ENCODE results near the gene FOXA2.
"Not testable (repeated sequence)": the region's sequence is repeated elsewhere in the genome, so short reads cannot be mapped to it uniquely, and the experiment has no call there.

The FOXA2 gene

DNA sequence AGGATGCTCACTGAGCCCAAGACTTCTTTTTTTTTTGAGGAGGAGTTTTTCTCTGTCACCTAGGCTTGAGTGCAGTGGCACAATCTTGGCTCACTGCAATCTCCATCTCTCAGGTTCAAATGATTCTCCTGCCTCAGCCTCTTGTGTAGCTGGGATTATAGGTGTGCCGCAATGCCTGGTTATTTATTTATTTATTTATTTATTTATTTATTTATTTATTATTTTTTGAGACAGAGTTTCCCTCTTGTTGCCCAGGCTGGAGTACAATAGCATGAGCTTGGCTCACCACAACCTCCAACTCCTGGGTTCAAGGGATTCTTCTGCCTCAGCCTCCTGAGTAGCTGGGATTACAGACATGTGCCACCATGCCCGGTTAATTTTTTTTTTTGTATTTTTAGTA lies 14.9 kb upstream of the FOXA2 start:
- H3K27me3 Mint-ChIP-seq; H3K36me3 Mint-ChIP-seq (ENCODE audit: low read depth); H3K4me1 Mint-ChIP-seq (ENCODE audit: low read depth); H3K9me3 Mint-ChIP-seq; H3K27ac Mint-ChIP-seq; DNase-seq; H3K4me3 Mint-ChIP-seq: not testable (repeated sequence)

DNA sequence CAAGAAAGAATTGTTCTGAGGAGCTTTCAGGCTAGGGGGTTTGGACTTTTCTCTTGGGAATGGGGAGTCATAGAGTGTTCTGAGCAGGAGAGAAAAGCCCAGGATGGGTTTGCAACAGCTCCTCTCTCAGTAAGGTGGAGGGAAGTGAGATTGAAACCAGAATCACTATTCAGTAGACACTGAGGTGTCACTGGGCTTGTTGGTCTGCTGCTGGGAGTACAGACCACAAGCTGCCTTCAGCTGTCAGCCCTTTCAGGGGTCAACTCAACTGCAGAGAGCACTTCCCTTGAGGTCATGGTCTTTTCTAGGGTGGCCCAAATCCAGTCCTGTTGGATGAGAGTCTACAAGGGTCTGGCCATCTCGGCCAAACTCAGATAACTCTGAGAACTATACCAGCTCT lies 12.9 kb upstream of the FOXA2 start:
- Mint-ChIP-seq H3K36me3 (ENCODE audit: low read depth) (no peaks in the 10 kb centered on the region), H3K27ac (no peak overlapping the region), H3K4me3 (no peak overlapping the region), H3K4me1 (ENCODE audit: low read depth) (no peaks in the 10 kb centered on the region), H3K27me3 (no peaks in the 10 kb centered on the region), H3K9me3 (peaks cover 2% of the 10 kb centered on the region)
- DNase-seq, result no peak

DNA sequence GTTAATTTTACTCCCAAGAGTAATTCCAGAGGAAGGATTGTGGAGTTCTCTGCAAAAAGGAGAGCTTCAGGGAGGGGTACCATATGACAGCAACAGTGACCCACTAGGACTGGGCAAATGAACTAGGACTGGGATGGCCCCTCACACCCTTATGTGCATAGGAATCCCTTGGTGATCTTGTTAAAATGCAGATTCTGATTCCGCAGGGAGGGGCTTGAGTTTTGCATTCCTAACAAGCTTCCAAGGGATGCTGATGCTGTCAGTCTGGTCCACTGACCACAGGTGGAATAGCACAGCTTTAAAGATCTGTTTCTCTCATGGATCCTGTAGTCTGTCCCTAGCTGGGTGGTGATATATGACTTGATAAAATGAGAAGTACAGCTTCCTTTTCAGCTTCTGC lies 6.3 kb upstream of the FOXA2 start:
- Mint-ChIP-seq H3K27me3 (peaks cover 37% of the 10 kb centered on the region), H3K9me3 (no peaks in the 10 kb centered on the region), H3K4me1 (ENCODE audit: low read depth) (no peaks in the 10 kb centered on the region), H3K27ac (no peak overlapping the region), H3K36me3 (ENCODE audit: low read depth) (no peaks in the 10 kb centered on the region), H3K4me3 (no peak overlapping the region)
- no peak for DNase-seq

- no peaks in the 10 kb centered on the region for H3K36me3 Mint-ChIP-seq (ENCODE audit: low read depth)
- peaks cover 65% of the 10 kb centered on the region for H3K27me3 Mint-ChIP-seq
- H3K9me3 Mint-ChIP-seq, result no peaks in the 10 kb centered on the region
Observed at GRCh38 chr20:22586645-22587310, 2.4 kb upstream of the FOXA2 start.

GRCh38 chr20:22585786-22586493 lies 1.6 kb upstream of the FOXA2 start:
- H3K36me3 Mint-ChIP-seq (ENCODE audit: low read depth), result no peaks in the 10 kb centered on the region
- H3K27me3 Mint-ChIP-seq, result peaks cover 73% of the 10 kb centered on the region
- no peak for DNase-seq
- H3K27ac Mint-ChIP-seq, result no peak overlapping the region
- no peaks in the 10 kb centered on the region for H3K4me1 Mint-ChIP-seq (ENCODE audit: low read depth)
- no peak overlapping the region for H3K4me3 Mint-ChIP-seq
- H3K9me3 Mint-ChIP-seq, result no peaks in the 10 kb centered on the region

More at GRCh38 chr20:22586645-22587310, 2.4 kb upstream of the FOXA2 start:
- DNase-seq, result no peak
- Mint-ChIP-seq H3K4me1 (ENCODE audit: low read depth) (no peaks in the 10 kb centered on the region), H3K4me3 (no peak overlapping the region), H3K27ac (no peak overlapping the region)

DNA sequence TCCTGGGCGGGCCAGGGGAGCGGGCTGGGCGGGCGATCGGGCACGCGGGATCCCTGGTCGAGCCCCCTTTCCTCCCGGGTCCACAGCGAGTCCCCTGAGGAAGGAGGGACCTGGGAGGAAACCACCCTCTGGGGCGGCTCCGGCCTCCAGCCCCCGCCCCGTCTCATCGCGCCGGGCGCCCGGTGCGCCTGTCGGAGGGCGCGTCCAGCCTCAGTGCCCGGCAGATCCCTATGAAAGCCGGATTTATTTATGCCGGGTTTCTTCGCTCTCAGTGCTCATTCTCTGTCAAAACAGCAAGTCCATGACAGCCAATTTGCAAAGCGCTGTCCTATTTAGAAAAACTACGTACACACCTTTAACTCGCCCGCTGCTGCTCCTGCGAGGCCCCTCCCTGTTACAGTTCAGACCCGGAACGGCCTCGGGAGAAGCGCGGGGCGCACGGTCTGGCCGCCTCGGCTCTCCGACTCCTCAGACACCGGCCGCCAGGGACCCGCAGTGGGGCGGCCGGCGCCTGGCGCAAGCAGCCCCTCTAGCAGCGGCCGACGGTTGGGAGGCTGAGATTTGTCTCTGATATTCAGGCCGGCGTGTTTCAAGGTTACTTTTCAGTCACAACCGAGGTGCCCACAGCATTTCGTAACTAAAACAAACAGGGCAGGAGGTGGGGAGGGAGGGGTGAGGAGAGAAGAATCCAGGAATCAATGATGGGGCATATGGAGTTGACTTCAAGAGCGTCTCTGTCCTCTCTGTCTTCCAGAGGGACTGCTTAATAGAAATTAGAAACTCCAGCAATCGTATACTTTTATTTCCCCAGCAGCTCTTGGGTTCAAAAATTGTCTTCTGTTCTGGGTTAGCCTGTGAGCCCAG lies 782 bp upstream of the FOXA2 start:
- Mint-ChIP-seq H3K36me3 (ENCODE audit: low read depth) (no peaks in the 10 kb centered on the region), H3K27ac (no peak overlapping the region), H3K9me3 (no peaks in the 10 kb centered on the region), H3K4me1 (ENCODE audit: low read depth) (no peaks in the 10 kb centered on the region), H3K27me3 (peaks cover 80% of the 10 kb centered on the region), H3K4me3 (no peak overlapping the region)
- no peak for DNase-seq

GRCh38 chr20:22583773-22584521 lies 425 bp downstream of the FOXA2 start:
- no peak for DNase-seq
- Mint-ChIP-seq H3K27ac (no peak overlapping the region), H3K9me3 (no peaks in the 10 kb centered on the region), H3K4me1 (ENCODE audit: low read depth) (no peaks in the 10 kb centered on the region), H3K36me3 (ENCODE audit: low read depth) (no peaks in the 10 kb centered on the region), H3K27me3 (peaks cover 81% of the 10 kb centered on the region), H3K4me3 (no peak overlapping the region)

DNA sequence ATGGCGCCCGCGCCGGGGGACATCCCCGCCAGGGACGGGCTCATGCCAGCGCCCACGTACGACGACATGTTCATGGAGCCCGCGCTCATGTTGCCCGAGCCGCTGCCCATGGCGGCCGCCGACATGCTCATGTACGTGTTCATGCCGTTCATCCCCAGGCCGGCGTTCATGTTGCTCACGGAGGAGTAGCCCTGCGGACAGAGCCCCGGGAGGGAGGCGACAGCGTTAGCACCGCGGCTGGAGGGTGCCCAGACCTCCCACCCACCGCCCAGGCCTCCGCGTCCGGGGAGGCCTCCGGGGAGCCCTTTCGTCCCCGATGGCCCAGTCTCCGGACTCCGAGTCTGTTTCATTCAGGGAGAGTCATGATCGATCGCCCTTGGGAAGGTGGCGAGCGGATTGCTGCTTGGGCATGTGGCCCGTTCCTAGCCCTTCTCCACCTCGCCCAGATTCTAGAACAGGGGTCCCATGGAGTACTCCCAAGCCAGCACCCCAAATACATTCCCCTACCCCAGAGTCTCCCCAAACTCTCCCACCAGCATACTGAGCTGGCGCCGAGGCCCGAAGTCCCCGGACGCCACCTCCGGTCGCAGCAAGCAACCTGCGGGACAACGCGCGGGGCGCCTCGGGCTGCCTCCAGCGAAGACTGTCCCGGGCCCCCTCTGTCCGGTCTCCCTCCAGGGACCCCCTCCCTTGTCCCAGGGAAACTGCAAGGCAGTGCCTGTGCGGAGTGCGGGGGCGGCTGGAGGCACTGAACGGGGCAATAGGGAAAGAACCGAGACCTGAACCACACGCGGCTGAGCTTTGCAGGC lies 1.2 kb downstream of the FOXA2 start:
- Mint-ChIP-seq H3K27me3 (peaks cover 86% of the 10 kb centered on the region), H3K36me3 (ENCODE audit: low read depth) (no peaks in the 10 kb centered on the region), H3K9me3 (no peaks in the 10 kb centered on the region), H3K4me3 (no peak overlapping the region), H3K4me1 (ENCODE audit: low read depth) (no peaks in the 10 kb centered on the region), H3K27ac (no peak overlapping the region)
- no peak for DNase-seq

DNA sequence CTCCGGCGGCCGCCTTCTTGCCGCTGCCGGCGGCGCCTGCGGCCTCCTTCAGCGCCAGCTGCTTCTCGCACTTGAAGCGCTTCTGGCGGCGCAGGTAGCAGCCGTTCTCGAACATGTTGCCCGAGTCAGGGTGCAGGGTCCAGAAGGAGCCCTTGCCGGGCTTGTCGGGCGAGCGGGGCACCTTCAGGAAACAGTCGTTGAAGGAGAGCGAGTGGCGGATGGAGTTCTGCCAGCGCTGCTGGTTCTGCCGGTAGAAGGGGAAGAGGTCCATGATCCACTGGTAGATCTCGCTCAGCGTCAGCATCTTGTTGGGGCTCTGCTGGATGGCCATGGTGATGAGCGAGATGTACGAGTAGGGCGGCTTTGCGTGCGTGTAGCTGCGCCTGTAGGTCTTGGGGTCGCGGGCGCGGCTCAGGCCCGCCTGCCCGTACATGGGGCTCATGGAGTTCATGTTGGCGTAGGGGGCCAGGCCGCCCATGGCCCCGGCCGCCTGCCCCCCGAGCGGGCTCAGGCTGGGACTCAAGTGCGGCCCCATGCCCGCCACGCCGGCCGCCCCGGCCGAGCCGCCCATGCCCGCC lies 1.9 kb downstream of the FOXA2 start:
- H3K4me3 Mint-ChIP-seq, result no peak overlapping the region

DNA sequence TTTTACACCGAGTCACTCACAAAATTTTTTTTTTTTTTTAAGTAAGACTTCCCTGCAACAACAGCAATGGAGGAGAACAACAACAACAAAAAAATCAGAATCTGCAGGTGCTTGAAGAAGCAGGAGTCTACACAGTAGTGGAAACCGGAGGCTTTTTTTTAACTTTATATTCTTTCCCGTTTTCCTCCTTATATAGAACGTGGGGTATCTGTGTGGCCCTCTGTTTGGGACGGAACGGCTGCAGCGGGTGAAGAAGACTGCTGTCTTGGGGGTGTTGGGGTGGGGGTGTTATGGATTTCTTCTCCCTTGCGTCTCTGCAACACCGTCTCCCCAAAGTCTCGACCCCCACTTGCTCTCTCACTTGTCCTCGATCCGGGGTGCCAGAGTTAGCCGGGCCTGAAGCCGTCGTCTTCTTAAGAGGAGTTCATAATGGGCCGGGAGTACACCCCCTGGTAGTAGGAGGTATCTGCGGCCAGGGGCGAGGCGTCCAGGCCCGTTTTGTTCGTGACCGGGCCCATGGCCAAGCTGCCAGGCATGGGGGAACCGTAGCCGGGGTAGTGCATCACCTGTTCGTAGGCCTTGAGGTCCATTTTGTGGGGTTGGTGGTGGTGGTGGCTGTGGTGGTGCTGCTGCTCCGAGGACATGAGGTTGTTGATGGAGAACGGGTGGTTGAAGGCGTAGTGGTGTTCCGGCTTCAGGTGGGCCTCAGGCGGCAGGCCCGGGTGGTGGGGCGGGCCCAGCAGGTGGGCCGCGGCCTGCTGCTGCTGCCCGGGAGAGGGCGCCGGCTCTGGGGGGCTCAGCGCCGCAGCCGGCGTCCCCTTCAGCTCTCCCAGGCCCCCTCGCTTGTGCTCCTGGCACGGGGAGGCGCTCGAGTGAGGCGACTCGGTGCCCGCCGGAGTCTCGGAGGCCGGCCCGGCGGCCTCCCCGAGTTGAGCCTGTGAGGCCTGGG lies 2.7 kb downstream of the FOXA2 start:
- Mint-ChIP-seq H3K9me3 (no peaks in the 10 kb centered on the region), H3K4me3 (no peak overlapping the region), H3K27me3 (peaks cover 86% of the 10 kb centered on the region), H3K36me3 (ENCODE audit: low read depth) (no peaks in the 10 kb centered on the region), H3K27ac (no peak overlapping the region), H3K4me1 (ENCODE audit: low read depth) (no peaks in the 10 kb centered on the region)
- no peak for DNase-seq

More for the DNA sequence above, 1.9 kb downstream of the FOXA2 start:
- no peaks in the 10 kb centered on the region for H3K36me3 Mint-ChIP-seq (ENCODE audit: low read depth)
- no peaks in the 10 kb centered on the region for H3K4me1 Mint-ChIP-seq (ENCODE audit: low read depth)
- no peaks in the 10 kb centered on the region for H3K9me3 Mint-ChIP-seq
- peaks cover 86% of the 10 kb centered on the region for H3K27me3 Mint-ChIP-seq
- no peak for DNase-seq
- no peak overlapping the region for H3K27ac Mint-ChIP-seq

- DNase-seq, result no peak
- Mint-ChIP-seq H3K27me3 (peaks cover 88% of the 10 kb centered on the region), H3K9me3 (no peaks in the 10 kb centered on the region), H3K4me3 (no peak overlapping the region), H3K4me1 (ENCODE audit: low read depth) (no peaks in the 10 kb centered on the region), H3K36me3 (ENCODE audit: low read depth) (no peaks in the 10 kb centered on the region), H3K27ac (no peak overlapping the region)
Observed at GRCh38 chr20:22579711-22580697, 4.4 kb downstream of the FOXA2 start.

GRCh38 chr20:22579119-22579427 lies 5.3 kb downstream of the FOXA2 start:
- DNase-seq, result no peak
- Mint-ChIP-seq H3K36me3 (ENCODE audit: low read depth) (no peaks in the 10 kb centered on the region), H3K27ac (no peak overlapping the region), H3K27me3 (peaks cover 93% of the 10 kb centered on the region), H3K9me3 (no peaks in the 10 kb centered on the region), H3K4me3 (no peak overlapping the region), H3K4me1 (ENCODE audit: low read depth) (no peaks in the 10 kb centered on the region)

Data from activated T-cell treated with anti-CD3 and anti-CD28 coated beads, Interleukin-2, amount 50 U/mL, for 24 hours (primary cell).